H1 (cell line): ENCODE measurements around the gene S100A14. TPM values are rescaled to one million over a fixed set of nuclear protein-coding genes. Genes with fewer than 3 reads are reported as not detected.

Experiments
- CTCF ChIA-PET: fragments of 300-600 bp; sonication (Branson Sonifier 250); formaldehyde crosslinking; loops from one replicate; lab custom pipeline; 2021; ENCODE audit not compliant: partially characterized antibody; lab: Charles Lee
- POLR2A ChIA-PET: fragments of 300-600 bp; sonication (Branson Sonifier 250); formaldehyde crosslinking; loops from one replicate; lab custom pipeline; 2021; ENCODE audit warnings: inconsistent platforms; ENCODE audit not compliant: partially characterized antibody; lab: Charles Lee
- DNase-seq, 2 experiments: peaks; one replicate each; pipeline versions ENCODE4 v3.0.0 to v3.0.0-alpha.2; 2010 to 2022; ENCODE audit warnings: low spot score in 2 of 2, low read depth in 1 of 2, mixed read lengths in 1 of 2
- FAIRE-seq: peaks from 2 replicates; lab custom pipeline; 2011; peaks lifted over from hg19 to GRCh38; lab: Jason Lieb, UNC
- H2AFZ ChIP-seq: 2 replicates; pipeline ENCODE4 v1.8.1; 2012; ENCODE audit warnings: low read length, inconsistent platforms
- H2AK5ac ChIP-seq: 2 replicates; pipeline ENCODE4 v1.6.1; 2013; ENCODE audit warnings: low read depth, low read length
- H2BK120ac ChIP-seq: replicated peaks from 2 replicates; pipeline ENCODE3; 2013; ENCODE audit warnings: low read depth, low read length, inconsistent platforms
- H2BK12ac ChIP-seq: 2 replicates; pipeline ENCODE4 v1.6.1; 2013; ENCODE audit warnings: low read depth, low read length
- H2BK15ac ChIP-seq: 2 replicates; pipeline ENCODE4 v1.6.1; 2013; ENCODE audit warnings: low read length
- H2BK20ac ChIP-seq: 2 replicates; pipeline ENCODE4 v1.6.1; 2013; ENCODE audit warnings: low read length
- H2BK5ac ChIP-seq: 2 replicates; pipeline ENCODE4 v1.6.1; 2013; ENCODE audit warnings: low read depth, low read length
- H3K14ac ChIP-seq: 2 replicates; pipeline ENCODE4 v1.6.1; 2013; ENCODE audit warnings: inconsistent platforms; ENCODE audit not compliant: insufficient read length
- H3K18ac ChIP-seq: 2 replicates; pipeline ENCODE4 v1.6.1; 2013; ENCODE audit warnings: low read length; ENCODE audit errors: extremely low read depth
- H3K23ac ChIP-seq: 2 replicates; pipeline ENCODE4 v1.6.1; 2013; ENCODE audit warnings: inconsistent platforms; ENCODE audit not compliant: insufficient read length
- H3K23me2 ChIP-seq: 2 replicates; pipeline ENCODE4 v1.6.1; 2013; ENCODE audit warnings: low read depth, low read length
- H3K27ac ChIP-seq: 2 replicates; pipeline ENCODE4 v1.6.1; 2011; ENCODE audit warnings: low read depth, low read length, inconsistent platforms
- H3K27me3 ChIP-seq, 4 experiments: replicated peaks in 1 of 4; 1 replicate in 1 of 4; 2 replicates in 3 of 4; pipeline versions ENCODE4 v1.6.1 to v1.8.1; 2011 to 2013; ENCODE audit warnings: low read length in 3 of 4, mild to moderate bottlenecking in 3 of 4, inconsistent platforms in 2 of 4, mixed read lengths in 2 of 4, moderate library complexity in 1 of 4; ENCODE audit not compliant: control insufficient read depth in 3 of 4, insufficient read depth in 3 of 4; ENCODE audit errors: extremely low read depth in 1 of 4
- H3K36me3 ChIP-seq, 4 experiments: 2 replicates each; pipeline versions ENCODE4 v1.6.1 to v1.8.1; 2011 to 2013; ENCODE audit warnings: mild to moderate bottlenecking in 4 of 4, low read length in 3 of 4, moderate library complexity in 2 of 4, control low read depth in 1 of 4, inconsistent platforms in 1 of 4; ENCODE audit not compliant: insufficient read depth in 4 of 4, control insufficient read depth in 2 of 4
- H3K4ac ChIP-seq: replicated peaks from 2 replicates; pipeline ENCODE3; 2013; ENCODE audit warnings: low read length, low read depth, mixed read lengths, inconsistent platforms; ENCODE audit not compliant: insufficient read length
- H3K4me1 ChIP-seq, 4 experiments: replicated peaks in 1 of 4; 1 replicate in 1 of 4; 2 replicates in 3 of 4; pipeline versions ENCODE4 v1.6.1 to v1.8.1; 2011 to 2013; ENCODE audit warnings: low read length in 3 of 4, inconsistent platforms in 2 of 4, mixed read lengths in 1 of 4; ENCODE audit not compliant: insufficient read depth in 4 of 4, control insufficient read depth in 3 of 4
- H3K4me2 ChIP-seq, 2 experiments: 2 replicates each; pipeline versions ENCODE4 v1.6.1 to v1.8.1; 2011 to 2013; ENCODE audit warnings: low read depth in 2 of 2, low read length in 2 of 2, control low read depth in 1 of 2, inconsistent platforms in 1 of 2, mild to moderate bottlenecking in 1 of 2; ENCODE audit not compliant: insufficient read depth in 1 of 2
- H3K4me3 ChIP-seq, 4 experiments: fragments of 200-600, 300-600 bp in 1 of 4; sonication (generic), shearing (Covaris generic), sonication (Bioruptor Twin) in 1 of 4; 2 replicates each; pipeline versions ENCODE4 v1.5.1 to v1.8.1; 2011 to 2016; ENCODE audit warnings: low read length in 4 of 4, low read depth in 3 of 4, control low read depth in 2 of 4, inconsistent platforms in 2 of 4, mild to moderate bottlenecking in 2 of 4, mixed read lengths in 1 of 4, moderate library complexity in 1 of 4; ENCODE audit not compliant: insufficient read depth in 2 of 4; ENCODE audit errors: extremely low read depth in 1 of 4
- H3K56ac ChIP-seq: replicated peaks from 2 replicates; pipeline ENCODE3; 2013; ENCODE audit warnings: low read depth, mild to moderate bottlenecking, mixed read lengths, low read length, inconsistent platforms; ENCODE audit not compliant: insufficient read length
- H3K79me1 ChIP-seq: 2 replicates; pipeline ENCODE4 v1.6.1; 2013; ENCODE audit warnings: low read depth, low read length, control low read depth
- H3K79me2 ChIP-seq, 2 experiments: 2 replicates each; pipeline versions ENCODE4 v1.6.1 to v1.8.1; 2012 to 2013; ENCODE audit warnings: low read length in 2 of 2, mild to moderate bottlenecking in 2 of 2, inconsistent platforms in 1 of 2; ENCODE audit not compliant: insufficient read depth in 2 of 2, control insufficient read depth in 1 of 2
- H3K9ac ChIP-seq, 4 experiments: replicated peaks in 1 of 4; 1 replicate in 1 of 4; 2 replicates in 3 of 4; pipeline versions ENCODE4 v1.6.1 to v1.8.1; 2011 to 2013; ENCODE audit warnings: low read depth in 3 of 4, low read length in 3 of 4, control low read depth in 2 of 4, mild to moderate bottlenecking in 2 of 4, moderate library complexity in 2 of 4, inconsistent platforms in 1 of 4; ENCODE audit errors: extremely low read depth in 1 of 4
- H3K9me3 ChIP-seq, 2 experiments: 2 replicates each; pipeline versions ENCODE4 v1.6.1 to v1.8.1; 2012 to 2013; ENCODE audit warnings: mild to moderate bottlenecking in 2 of 2, moderate library complexity in 2 of 2, control low read depth in 1 of 2, inconsistent platforms in 1 of 2, low read depth in 1 of 2, low read length in 1 of 2, mixed read lengths in 1 of 2; ENCODE audit not compliant: insufficient read depth in 2 of 2
- H4K20me1 ChIP-seq, 2 experiments: replicated peaks in 1 of 2; 2 replicates each; pipeline versions ENCODE3 to v1.8.1; 2011 to 2013; ENCODE audit warnings: inconsistent platforms in 2 of 2, low read length in 2 of 2, mild to moderate bottlenecking in 1 of 2; ENCODE audit not compliant: insufficient read depth in 2 of 2, control insufficient read depth in 1 of 2
- H4K5ac ChIP-seq: 2 replicates; pipeline ENCODE4 v1.6.1; 2013; ENCODE audit warnings: low read length, low read depth, mixed read lengths, inconsistent platforms; ENCODE audit not compliant: insufficient read length
- H4K8ac ChIP-seq: 2 replicates; pipeline ENCODE4 v1.8.0; 2013; ENCODE audit warnings: mild to moderate bottlenecking, moderate library complexity, low read length, inconsistent platforms; ENCODE audit not compliant: insufficient read depth; ENCODE audit errors: extremely low read depth
- H4K91ac ChIP-seq: replicated peaks from 2 replicates; pipeline ENCODE3; 2013; ENCODE audit warnings: low read length, mixed read lengths, inconsistent platforms; ENCODE audit not compliant: insufficient read length
- CREB1 ChIP-seq: IDR thresholded peaks from 2 replicates; pipeline ENCODE4 v1.6.1; 2012; ENCODE audit warnings: inconsistent platforms
- WGBS, 2 experiments: shearing (Covaris generic) in 1 of 2; methylation state at CpG; one replicate each; pipeline versions ENCODE4 v1.1.6 to v1.1.7; 2013 to 2015; ENCODE audit warnings: low lambda C conversion rate in 2 of 2, mixed read lengths in 2 of 2, inconsistent platforms in 1 of 2, low coverage in 1 of 2, missing lambda C conversion rate in 1 of 2; ENCODE audit not compliant: insufficient replicate concordance in 2 of 2, insufficient coverage in 1 of 2, insufficient read length in 1 of 2; ENCODE audit errors: extremely low coverage in 1 of 2, missing lambda C conversion rate in 1 of 2; 5-methylcytosine and 5-hydroxymethylcytosine counted together
- polyA plus RNA-seq, 7 experiments: library from polyadenylated mRNA; depleted of rRNA in 3 of 7; stranded (reverse) in 5 of 7; unstranded in 2 of 7; fragments of >200 nt in 5 of 7; fragments of 200-250 nt in 2 of 7; gene quantifications; 1 replicate in 5 of 7; 2 replicates in 1 of 7; 4 replicates in 1 of 7; pipeline versions ENCODE4 v1.2.1 to v1.2.3, GENCODE V29; 2011 to 2013; ENCODE audit warnings: missing spikeins in 2 of 7, mixed read lengths in 2 of 7
- total RNA-seq: library from RNA; stranded (reverse); fragmentation: NEBNext Ultra II Directional; extraction: Animal tissue kit (Norgen Biotek cat#: 25700); gene quantifications from 2 replicates; pipeline ENCODE4 v1.2.1, GENCODE V29; 2021
- TF ChIP-seq, protein P1 (sequence below): IDR thresholded peaks from 2 replicates; pipeline ENCODE4 v1.6.1; 2012; ENCODE audit warnings: low read length, inconsistent platforms

Gene S100A14
- total and polyA plus RNA-seq, 2 of the 8 experiments (the other 6 are each of a cell fraction or from before 2014, with no cell fraction given), result 1.4 to 5.3 TPM

DNA sequence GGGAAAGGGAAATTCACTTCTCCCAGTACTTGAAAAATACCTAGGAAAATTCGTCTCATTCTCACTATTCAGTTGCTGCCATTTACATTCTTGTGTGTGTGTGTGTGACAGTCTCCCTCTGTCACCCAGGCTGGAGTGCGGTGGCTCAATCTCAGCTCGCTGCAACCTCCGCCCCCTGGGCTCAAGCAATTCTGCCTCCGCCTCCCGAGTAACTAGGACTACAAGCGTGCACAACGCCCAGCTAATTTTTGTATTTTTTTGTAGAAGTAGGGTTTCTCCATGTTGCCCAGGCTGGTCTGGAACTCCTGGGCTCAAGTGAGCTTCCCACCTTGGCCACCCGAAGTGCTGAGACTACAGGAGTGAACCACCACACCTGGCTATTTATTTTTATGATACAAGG is 43.5 kb upstream of the S100A14 start:
- no peak overlapping the region for H3K18ac ChIP-seq
- no peak overlapping the region for H2AFZ ChIP-seq
- no peak overlapping the region for H3K27ac ChIP-seq
- peak overlapping the region; percentile 69 to 91; a peak in 3 of 4 replicates for H3K4me2 ChIP-seq
- H2BK5ac ChIP-seq, result no peak overlapping the region
- H3K4ac ChIP-seq, result no peak overlapping the region
- H2AK5ac ChIP-seq, result no peak overlapping the region
- no peak overlapping the region for H2BK20ac ChIP-seq
- CTCF ChIA-PET, result interaction anchor here (0.6 to 1.7 kb wide), 8 partner anchors 10 to 304 kb away, joined by 3 to 6 read pairs (median 4); partner anchors contain the start of genes S100A13 and S100A14
- H3K79me2 ChIP-seq, result peaks cover 0 to 11% of the 10 kb centered on the region in 2 experiments; a peak in 2 of 4 replicates
- H3K23ac ChIP-seq, result no peak overlapping the region
- peaks cover 5% of the 10 kb centered on the region; the same call in 1 of the 2 replicates for H3K79me1 ChIP-seq
- no peak overlapping the region; a peak in 1 of 7 replicates for H3K9ac ChIP-seq
- DNase-seq, result no peak
- no peak for FAIRE-seq
- no peak overlapping the region for H2BK120ac ChIP-seq
- peaks cover 0 to 4% (median 2%) of the 10 kb centered on the region in 4 experiments; a peak in 2 of 7 replicates for H3K4me1 ChIP-seq
- H4K8ac ChIP-seq, result no peak overlapping the region
- H3K27me3 ChIP-seq, result no peaks in the 10 kb centered on the region
- H3K23me2 ChIP-seq, result no peaks in the 10 kb centered on the region
- peaks cover 27 to 43% (median 37%) of the 10 kb centered on the region in 4 experiments for H3K36me3 ChIP-seq
- POLR2A ChIA-PET, result interaction anchor here (0.6 to 19.8 kb wide), 15 partner anchors 10 to 1856 kb away, joined by 3 to 343 read pairs (median 4); partner anchors contain the start of genes CHTOP, CREB3L4, ILF2 and RPS27
- H3K14ac ChIP-seq, result no peak overlapping the region
- 87% methylated on average over 9 of the region's 9 CpGs; no CpG with 5 or more reads in 1 of the 2 experiments for WGBS, 2 experiments
- H2BK15ac ChIP-seq, result no peak overlapping the region
- no peak for TF ChIP-seq CREB1
- TF ChIP-seq, protein P1, sequence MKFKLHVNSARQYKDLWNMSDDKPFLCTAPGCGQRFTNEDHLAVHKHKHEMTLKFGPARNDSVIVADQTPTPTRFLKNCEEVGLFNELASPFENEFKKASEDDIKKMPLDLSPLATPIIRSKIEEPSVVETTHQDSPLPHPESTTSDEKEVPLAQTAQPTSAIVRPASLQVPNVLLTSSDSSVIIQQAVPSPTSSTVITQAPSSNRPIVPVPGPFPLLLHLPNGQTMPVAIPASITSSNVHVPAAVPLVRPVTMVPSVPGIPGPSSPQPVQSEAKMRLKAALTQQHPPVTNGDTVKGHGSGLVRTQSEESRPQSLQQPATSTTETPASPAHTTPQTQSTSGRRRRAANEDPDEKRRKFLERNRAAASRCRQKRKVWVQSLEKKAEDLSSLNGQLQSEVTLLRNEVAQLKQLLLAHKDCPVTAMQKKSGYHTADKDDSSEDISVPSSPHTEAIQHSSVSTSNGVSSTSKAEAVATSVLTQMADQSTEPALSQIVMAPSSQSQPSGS, result no peak
- TF ChIP-seq, all 59 proteins: peak for 0
- Histone ChIP-seq H3K9me3 (no peaks in the 10 kb centered on the region), H3K4me3 (peak overlapping the region in 3 of 4 experiments; percentile 71 to 98 (median 94); a peak in 4 of 8 replicates), H4K20me1 (peaks cover 0 to 8% of the 10 kb centered on the region in 2 experiments), H2BK12ac (no peak overlapping the region), H4K91ac (no peak overlapping the region), H4K5ac (no peak overlapping the region), H3K56ac (no peak overlapping the region)
